AG04449 (cell line): ENCODE measurements around the gene ARF3.
A peak's percentile ranks its signal among the peaks of the same experiment; 100 is the strongest.

Experiments
- CTCF ChIA-PET: fragments of 350-600 bp; formaldehyde crosslinking; extraction: SDS; loops from one replicate; lab custom pipeline; 2021; ENCODE audit warnings: antibody characterized with exemption; lab: Yijun Ruan, JAX
- POLR2A ChIA-PET: fragments of 400-600, 350-600 bp; formaldehyde crosslinking; extraction: SDS; loops from one replicate; lab custom pipeline; 2020; ENCODE audit warnings: antibody characterized with exemption, inconsistent platforms; lab: Yijun Ruan, JAX
- DNase-seq: peaks from one replicate; pipeline ENCODE4 v3.0.0-alpha.2; 2010; ENCODE audit warnings: low read depth, low spot score
- H3K4me3 ChIP-seq: 2 replicates; pipeline ENCODE4 v1.5.1; 2011; ENCODE audit warnings: low read depth, mild to moderate bottlenecking, control low read depth, low read length
- CTCF ChIP-seq: IDR thresholded peaks from one replicate; pipeline ENCODE4 v1.5.1; 2011; ENCODE audit warnings: mild to moderate bottlenecking, moderate library complexity, low read length, control low read depth, inconsistent platforms; ENCODE audit not compliant: insufficient read depth; ENCODE audit errors: missing control alignments

The ARF3 gene

GRCh38 chr12:48957141-48958048 lies at the start of gene ARF3:
TSS of gene ARF3 (minus strand) at chr12:48957487. CDS start at chr12:48941095, 16,392 bp downstream.
- CTCF ChIA-PET: interaction anchor here (1.0 to 40.7 kb wide), 11 partner anchors 9 to 109 kb away, joined by 3 to 1340 read pairs (median 6); partner anchors contain the start of genes DDN, FKBP11, WNT1 and WNT10B
- POLR2A ChIA-PET: interaction anchor here (0.5 to 1.8 kb wide), 7 partner anchors 13 to 309 kb away, joined by 3 to 10 read pairs (median 4); partner anchors contain the start of gene TUBA1B
- TF ChIP-seq CTCF: no peak
- no peak for DNase-seq
- H3K4me3 ChIP-seq: peak within 1 kb of the TSS; percentile 99

GRCh38 chr12:49000346-49000745 lies 43.1 kb upstream of the ARF3 start:
- H3K4me3 ChIP-seq: no peak overlapping the region
- POLR2A ChIA-PET: interaction anchor here (0.8 to 1.9 kb wide), 2 partner anchors 14 to 20 kb away, joined by 3 to 7 read pairs; no protein-coding TSS in a partner anchor
- CTCF ChIA-PET: interaction anchor here (0.8 to 35.8 kb wide), 6 partner anchors 10 to 147 kb away, joined by 3 to 1340 read pairs (median 4); partner anchors contain the start of genes ARF3, PRKAG1, WNT1 and WNT10B
- no peak for DNase-seq
- no peak for TF ChIP-seq CTCF

GRCh38 chr12:48999371-49000131 lies 42.3 kb upstream of the ARF3 start, which contains the start of gene DDN:
TSS of gene DDN (minus strand) at chr12:48999375. CDS start at chr12:48999287, 88 bp downstream.
- no peak for DNase-seq
- ChIA-PET POLR2A (interaction anchor here (0.8 to 1.9 kb wide), 2 partner anchors 15 to 20 kb away, joined by 3 to 7 read pairs; no protein-coding TSS in a partner anchor), CTCF (interaction anchor here (0.8 to 35.8 kb wide), 7 partner anchors 11 to 147 kb away, joined by 3 to 1340 read pairs (median 4); partner anchors contain the start of genes ARF3, PRKAG1, WNT1 and WNT10B)
- TF ChIP-seq CTCF: peak; percentile 2
- H3K4me3 ChIP-seq: peak within 1 kb of the TSS; percentile 46

GRCh38 chr12:48998497-48999353 lies 41.4 kb upstream of the ARF3 start:
- no peak for TF ChIP-seq CTCF
- CTCF ChIA-PET: interaction anchor here (1.3 to 35.8 kb wide), 8 partner anchors 12 to 175 kb away, joined by 3 to 1340 read pairs (median 11); partner anchors contain the start of genes ARF3, DDX23, FKBP11 and PRKAG1
- peak overlapping the region; percentile 46 for H3K4me3 ChIP-seq
- POLR2A ChIA-PET: interaction anchor here (1.2 kb wide), 1 partner anchor 19 kb away, joined by 3 read pairs; the partner anchor contains the start of gene PRKAG1
- DNase-seq: no peak
